CD4-positive, alpha-beta memory T cell (primary cell): ENCODE measurements around the gene LIN52. TPM values are rescaled to one million over a fixed set of nuclear protein-coding genes. Genes with fewer than 3 reads are reported as not detected.

Experiments
- CTCF ChIA-PET: fragments of 350-600 bp; sonication (Branson Sonifier 250); formaldehyde crosslinking; loops from one replicate; lab custom pipeline; 2021; ENCODE audit warnings: inconsistent platforms; ENCODE audit not compliant: partially characterized antibody; lab: Charles Lee
- POLR2A ChIA-PET: fragments of 350-600 bp; sonication (Branson Sonifier 250); formaldehyde crosslinking; loops from one replicate; lab custom pipeline; 2021; ENCODE audit not compliant: partially characterized antibody; lab: Charles Lee
- DNase-seq, 5 donors: peaks; one replicate each; pipeline versions ENCODE4 v3.0.0 to v3.0.0-alpha.2; 2020 to 2022; ENCODE audit warnings: mixed read lengths in 1 of 5
- H3K27ac ChIP-seq: one replicate; pipeline ENCODE4 v1.7.0; 2013; ENCODE audit warnings: low read depth, low read length
- H3K27me3 ChIP-seq: 2 replicates; pipeline ENCODE4 v1.7.0; 2013; ENCODE audit warnings: mild to moderate bottlenecking, low read length, moderate library complexity; ENCODE audit not compliant: insufficient read depth
- H3K36me3 ChIP-seq: 2 replicates; pipeline ENCODE4 v1.7.0; 2013; ENCODE audit warnings: mild to moderate bottlenecking, low read length, moderate library complexity; ENCODE audit not compliant: insufficient read depth
- H3K4me1 ChIP-seq: 2 replicates; pipeline ENCODE4 v1.7.0; 2013; ENCODE audit warnings: mild to moderate bottlenecking, low read length, moderate library complexity; ENCODE audit not compliant: insufficient read depth
- H3K4me3 ChIP-seq, 2 donors: one replicate each; pipeline ENCODE4 v1.7.0; 2013; ENCODE audit warnings: low read length in 2 of 2, mild to moderate bottlenecking in 1 of 2
- H3K9me3 ChIP-seq, 2 donors: one replicate each; pipeline ENCODE4 v1.7.0; 2013; ENCODE audit warnings: low read length in 2 of 2, control low read depth in 1 of 2; ENCODE audit not compliant: control insufficient read depth in 1 of 2
- H3K27ac Mint-ChIP-seq, 7 donors: one replicate each; pipeline ENCODE4 v1.8.0; 2020 to 2021; ENCODE audit warnings: mixed read lengths in 7 of 7, mild to moderate bottlenecking in 6 of 7, inconsistent platforms in 3 of 7, moderate library complexity in 3 of 7
- H3K27me3 Mint-ChIP-seq, 2 donors: one replicate each; pipeline ENCODE4 v1.8.0; 2020 to 2021; ENCODE audit warnings: mixed read lengths in 2 of 2
- H3K36me3 Mint-ChIP-seq, 2 donors: one replicate each; pipeline ENCODE4 v1.8.0; 2020 to 2021; ENCODE audit warnings: mixed read lengths in 2 of 2, inconsistent platforms in 1 of 2, mild to moderate bottlenecking in 1 of 2
- H3K4me1 Mint-ChIP-seq, 4 donors: one replicate each; pipeline ENCODE4 v1.8.0; 2020 to 2021; ENCODE audit warnings: mixed read lengths in 4 of 4, mild to moderate bottlenecking in 1 of 4
- H3K4me3 Mint-ChIP-seq, 8 donors: one replicate each; pipeline ENCODE4 v1.8.0; 2020 to 2021; ENCODE audit warnings: mixed read lengths in 8 of 8, mild to moderate bottlenecking in 7 of 8, moderate library complexity in 6 of 8, inconsistent platforms in 3 of 8
- H3K9me3 Mint-ChIP-seq, 8 donors: one replicate each; pipeline ENCODE4 v1.8.0; 2020 to 2021; ENCODE audit warnings: mixed read lengths in 8 of 8, mild to moderate bottlenecking in 5 of 8, inconsistent platforms in 3 of 8, moderate library complexity in 1 of 8
- intact Hi-C: fragments of 100-400 bp; cut with micrococcal nuclease; formaldehyde crosslinking; loops from one replicate; pipeline ENCODE4 v1.15.1; 2023
- polyA plus RNA-seq, 2 donors: library from polyadenylated mRNA; unstranded; fragments of 300-500 nt; fragmentation: Illumina TruSeq; gene quantifications; one replicate each; pipeline ENCODE4 v1.2.3, GENCODE V29; 2021
- total RNA-seq, 2 experiments: library from RNA; stranded (reverse); gene quantifications; one replicate each; pipeline ENCODE4 v1.2.3, GENCODE V29; 2021

Gene LIN52
- total and polyA plus RNA-seq, 4 experiments from 2014 or later: 9.4 to 17.5 (median 11.9) TPM

GRCh38 chr14:74217672-74218448, 133.1 kb downstream of the LIN52 start:
- Mint-ChIP-seq H3K9me3 (no peaks in the 10 kb centered on the region), H3K36me3 (no peaks in the 10 kb centered on the region), H3K4me1 (peaks cover 0 to 5% (median 3%) of the 10 kb centered on the region in 4 donors), H3K27me3 (peaks cover 0 to 25% of the 10 kb centered on the region in 2 donors), H3K4me3 (peak overlapping the region; percentile 21 to 73 (median 50)), H3K27ac (no peak overlapping the region)
- intact Hi-C loops: loop anchor here (1.0 kb wide), 1 partner anchor 33 kb away; no protein-coding TSS in a partner anchor
- no peak overlapping the region for H3K27ac ChIP-seq
- H3K4me3 ChIP-seq: no peak overlapping the region
- H3K9me3 ChIP-seq: no peaks in the 10 kb centered on the region
- POLR2A ChIA-PET: no interaction called here
- H3K4me1 ChIP-seq: peaks cover 7% of the 10 kb centered on the region
- H3K36me3 ChIP-seq: no peaks in the 10 kb centered on the region
- CTCF ChIA-PET: interaction anchor here (1.0 to 1.6 kb wide), 4 partner anchors 25 to 57 kb away, joined by 3 to 7 read pairs (median 4); no protein-coding TSS in a partner anchor
- H3K27me3 ChIP-seq: peaks cover 6% of the 10 kb centered on the region
- peak; percentile 57 to 64 (median 60) for DNase-seq

DNA sequence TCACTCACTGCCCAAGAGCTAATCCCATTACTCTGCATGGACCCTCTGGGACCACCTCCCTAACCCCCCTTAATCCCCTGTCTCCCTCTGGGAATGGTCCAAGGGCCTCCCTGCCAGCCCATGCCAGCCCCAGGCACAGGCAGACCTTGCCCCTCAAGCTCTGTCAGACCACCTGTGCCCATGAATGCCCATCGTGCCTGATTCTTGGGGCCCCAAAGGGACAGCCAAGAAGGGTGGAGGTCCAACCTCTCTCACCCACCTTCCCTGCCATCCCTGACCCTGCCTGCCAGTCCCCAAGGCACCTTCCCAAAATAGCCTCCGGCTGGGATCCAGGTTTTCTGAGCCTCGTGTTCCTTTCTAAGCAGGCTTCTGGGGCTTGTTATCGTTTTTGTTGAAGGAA, 133.7 kb downstream of the LIN52 start:
- DNase-seq: no peak
- no peaks in the 10 kb centered on the region for H3K36me3 Mint-ChIP-seq
- no peak overlapping the region for H3K4me3 ChIP-seq
- H3K27me3 ChIP-seq: peaks cover 6% of the 10 kb centered on the region
- H3K36me3 ChIP-seq: no peaks in the 10 kb centered on the region
- ChIA-PET POLR2A (no interaction called here), CTCF (interaction anchor here (1.0 to 2.4 kb wide), 6 partner anchors 9 to 56 kb away, joined by 3 to 12 read pairs (median 4); no protein-coding TSS in a partner anchor)
- intact Hi-C loops: no loop called here
- H3K27ac Mint-ChIP-seq: no peak overlapping the region
- peaks cover 7% of the 10 kb centered on the region for H3K4me1 ChIP-seq
- no peaks in the 10 kb centered on the region for H3K9me3 Mint-ChIP-seq
- peaks cover 0 to 5% (median 3%) of the 10 kb centered on the region in 4 donors for H3K4me1 Mint-ChIP-seq
- no peaks in the 10 kb centered on the region for H3K9me3 ChIP-seq
- no peak overlapping the region for H3K27ac ChIP-seq
- H3K27me3 Mint-ChIP-seq: peaks cover 2 to 25% of the 10 kb centered on the region in 2 donors
- H3K4me3 Mint-ChIP-seq: peak overlapping the region in 1 of 8 donors; percentile 21

GRCh38 chr14:74219277-74220205, 134.8 kb downstream of the LIN52 start:
- POLR2A ChIA-PET: no interaction called here
- H3K36me3 ChIP-seq: no peaks in the 10 kb centered on the region
- CTCF ChIA-PET: interaction anchor here (1.0 to 2.4 kb wide), 6 partner anchors 10 to 55 kb away, joined by 3 to 12 read pairs (median 4); no protein-coding TSS in a partner anchor
- Mint-ChIP-seq H3K9me3 (no peaks in the 10 kb centered on the region), H3K4me1 (peaks cover 0 to 5% (median 3%) of the 10 kb centered on the region in 4 donors), H3K4me3 (no peak overlapping the region), H3K27me3 (peaks cover 3 to 27% of the 10 kb centered on the region in 2 donors), H3K27ac (no peak overlapping the region), H3K36me3 (no peaks in the 10 kb centered on the region)
- H3K27me3 ChIP-seq: peaks cover 6% of the 10 kb centered on the region
- H3K4me1 ChIP-seq: peaks cover 7% of the 10 kb centered on the region
- H3K4me3 ChIP-seq: no peak overlapping the region
- no peak overlapping the region for H3K27ac ChIP-seq
- no peaks in the 10 kb centered on the region for H3K9me3 ChIP-seq
- no peak for DNase-seq
- intact Hi-C loops: no loop called here

DNA sequence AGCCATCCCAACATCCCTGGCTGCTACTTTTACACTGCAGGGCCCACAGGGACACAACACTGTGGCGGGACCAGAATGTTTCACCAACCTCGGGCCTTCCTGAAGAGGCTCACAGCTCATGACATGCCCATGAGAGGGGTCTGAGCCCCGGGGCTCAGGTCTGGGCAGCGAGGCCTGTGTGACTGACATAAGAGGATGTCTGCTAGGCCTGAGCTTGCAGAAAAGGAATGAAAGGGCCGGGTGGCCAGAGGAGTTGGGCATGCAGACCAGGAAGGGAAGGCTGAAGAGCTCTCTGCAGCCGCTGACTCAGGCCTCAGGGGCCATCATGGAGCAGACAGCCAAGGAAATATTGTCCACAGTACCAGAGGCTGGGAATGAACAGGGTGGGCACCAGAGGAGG, 136.2 kb downstream of the LIN52 start:
- peaks cover 6% of the 10 kb centered on the region for H3K27me3 ChIP-seq
- DNase-seq: no peak
- H3K9me3 ChIP-seq: no peaks in the 10 kb centered on the region
- no peaks in the 10 kb centered on the region for H3K9me3 Mint-ChIP-seq
- intact Hi-C loops: no loop called here
- no peaks in the 10 kb centered on the region for H3K36me3 ChIP-seq
- H3K27ac ChIP-seq: no peak overlapping the region
- ChIA-PET POLR2A (no interaction called here), CTCF (no interaction called here)
- H3K4me1 Mint-ChIP-seq: peaks cover 0 to 5% (median 3%) of the 10 kb centered on the region in 4 donors
- no peaks in the 10 kb centered on the region for H3K36me3 Mint-ChIP-seq
- H3K4me3 ChIP-seq: no peak overlapping the region
- H3K27me3 Mint-ChIP-seq: peaks cover 5 to 24% of the 10 kb centered on the region in 2 donors
- no peak overlapping the region for H3K27ac Mint-ChIP-seq
- no peak overlapping the region for H3K4me3 Mint-ChIP-seq
- H3K4me1 ChIP-seq: peaks cover 7% of the 10 kb centered on the region

- no peak overlapping the region for H3K27ac Mint-ChIP-seq
- peaks cover 0 to 5% (median 3%) of the 10 kb centered on the region in 4 donors for H3K4me1 Mint-ChIP-seq
- no peak overlapping the region for H3K4me3 Mint-ChIP-seq
- peaks cover 5 to 27% of the 10 kb centered on the region in 2 donors for H3K27me3 Mint-ChIP-seq
- Histone ChIP-seq H3K36me3 (no peaks in the 10 kb centered on the region), H3K4me3 (no peak overlapping the region), H3K4me1 (peaks cover 7% of the 10 kb centered on the region), H3K27ac (no peak overlapping the region), H3K27me3 (peaks cover 6% of the 10 kb centered on the region), H3K9me3 (no peaks in the 10 kb centered on the region)
- H3K9me3 Mint-ChIP-seq: no peaks in the 10 kb centered on the region
- DNase-seq: no peak
- intact Hi-C loops: no loop called here
- no peaks in the 10 kb centered on the region for H3K36me3 Mint-ChIP-seq
- ChIA-PET POLR2A (no interaction called here), CTCF (no interaction called here)
Observed at GRCh38 chr14:74221741-74222140, 137.0 kb downstream of the LIN52 start.

- no peak overlapping the region for H3K27ac ChIP-seq
- H3K4me3 ChIP-seq: no peak overlapping the region
- Mint-ChIP-seq H3K4me1 (peaks cover 0 to 2% (median under 1%) of the 10 kb centered on the region in 4 donors), H3K27ac (no peak overlapping the region), H3K9me3 (no peaks in the 10 kb centered on the region), H3K36me3 (no peaks in the 10 kb centered on the region), H3K27me3 (peaks cover 5 to 26% of the 10 kb centered on the region in 2 donors), H3K4me3 (no peak overlapping the region)
- POLR2A ChIA-PET: no interaction called here
- intact Hi-C loops: no loop called here
- no peak for DNase-seq
- H3K27me3 ChIP-seq: peaks cover 3% of the 10 kb centered on the region
- CTCF ChIA-PET: no interaction called here
- H3K36me3 ChIP-seq: no peaks in the 10 kb centered on the region
- H3K4me1 ChIP-seq: peaks cover under 1% of the 10 kb centered on the region
- no peaks in the 10 kb centered on the region for H3K9me3 ChIP-seq
Observed at GRCh38 chr14:74223016-74223415, 138.3 kb downstream of the LIN52 start.

GRCh38 chr14:74231784-74232183, 147.0 kb downstream of the LIN52 start:
- H3K9me3 Mint-ChIP-seq: peaks cover 0 to 27% (median 10%) of the 10 kb centered on the region in 8 donors
- DNase-seq: no peak
- CTCF ChIA-PET: no interaction called here
- Histone ChIP-seq H3K36me3 (no peaks in the 10 kb centered on the region), H3K27me3 (no peaks in the 10 kb centered on the region), H3K4me1 (no peaks in the 10 kb centered on the region), H3K27ac (no peak overlapping the region), H3K4me3 (no peak overlapping the region), H3K9me3 (no peaks in the 10 kb centered on the region)
- no peak overlapping the region for H3K27ac Mint-ChIP-seq
- H3K36me3 Mint-ChIP-seq: peaks cover 2% of the 10 kb centered on the region in 2 donors
- no peak overlapping the region for H3K4me3 Mint-ChIP-seq
- POLR2A ChIA-PET: no interaction called here
- peaks cover 15 to 45% of the 10 kb centered on the region in 2 donors for H3K27me3 Mint-ChIP-seq
- intact Hi-C loops: no loop called here
- no peaks in the 10 kb centered on the region for H3K4me1 Mint-ChIP-seq
